Caco-2 (cell line): Measurements from ENCODE around the gene ELK4. TPM values are rescaled to one million over a fixed set of nuclear protein-coding genes. Genes with fewer than 3 reads are reported as not detected.

Source experiments
- BruUV-seq: library from RNA; stranded (reverse); fragments of 400-500 nt; replicated peaks from 2 replicates; lab custom pipeline; 2021; lab: Mats Ljungman, UMichigan
- CTCF ChIA-PET: fragments of 300-600 bp; sonication (Branson Sonifier 250); formaldehyde crosslinking; loops from one replicate; lab custom pipeline; 2022; ENCODE audit warnings: antibody characterized with exemption; lab: Charles Lee
- POLR2A ChIA-PET: fragments of 300-600 bp; sonication (Branson Sonifier 250); formaldehyde crosslinking; loops from one replicate; lab custom pipeline; 2022; ENCODE audit warnings: antibody characterized with exemption; lab: Charles Lee
- DNase-seq, 2 experiments: peaks; one replicate each; pipeline versions ENCODE4 v3.0.0 to v3.0.0-alpha.2; 2020 to 2022
- H3K27me3 ChIP-seq: replicated peaks from 2 replicates; pipeline ENCODE4 v1.6.0; 2011; ENCODE audit warnings: low read length; ENCODE audit not compliant: control insufficient read depth, insufficient read depth
- H3K36me3 ChIP-seq: 2 replicates; pipeline ENCODE4 v1.5.1; 2011; ENCODE audit warnings: low read length; ENCODE audit not compliant: control insufficient read depth, insufficient read depth
- H3K4me1 ChIP-seq: fragments of 250-450 bp; sonication (Bioruptor Pico); 2 replicates; pipeline ENCODE4 v1.5.1; 2020; ENCODE audit warnings: mild to moderate bottlenecking
- H3K4me3 ChIP-seq: 2 replicates; pipeline ENCODE4 v1.5.1; 2011; ENCODE audit warnings: low read depth, mild to moderate bottlenecking, control low read depth, low read length
- H3K9me3 ChIP-seq: fragments of 250-450 bp; sonication (Bioruptor Pico); 2 replicates; pipeline ENCODE4 v1.5.1; 2020; ENCODE audit warnings: mild to moderate bottlenecking, moderate library complexity
- H3K27ac Mint-ChIP-seq: one replicate; pipeline ENCODE4 v1.8.0; 2022; ENCODE audit warnings: mixed read lengths; ENCODE audit not compliant: unreplicated experiment
- H3K27me3 Mint-ChIP-seq: one replicate; pipeline ENCODE4 v1.8.0; 2022; ENCODE audit warnings: mixed read lengths; ENCODE audit not compliant: insufficient read depth, unreplicated experiment
- H3K36me3 Mint-ChIP-seq: one replicate; pipeline ENCODE4 v1.8.0; 2022; ENCODE audit warnings: mild to moderate bottlenecking, mixed read lengths; ENCODE audit not compliant: insufficient read depth, unreplicated experiment
- H3K4me1 Mint-ChIP-seq: one replicate; pipeline ENCODE4 v1.8.0; 2022; ENCODE audit warnings: low read depth, mixed read lengths; ENCODE audit not compliant: unreplicated experiment
- H3K4me3 Mint-ChIP-seq: one replicate; pipeline ENCODE4 v1.8.0; 2022; ENCODE audit warnings: mild to moderate bottlenecking, moderate library complexity, mixed read lengths; ENCODE audit not compliant: unreplicated experiment
- H3K9me3 Mint-ChIP-seq: one replicate; pipeline ENCODE4 v1.8.0; 2022; ENCODE audit warnings: mixed read lengths; ENCODE audit not compliant: unreplicated experiment
- intact Hi-C: fragments of 100-400 bp; cut with micrococcal nuclease; formaldehyde crosslinking; loops from one replicate; pipeline ENCODE4 v1.10.0; 2022; ENCODE audit not compliant: unreplicated experiment
- total RNA-seq: library from RNA; stranded (reverse); gene quantifications from 2 replicates; pipeline ENCODE4 v1.2.3, GENCODE V29; 2022
- TF ChIP-seq, protein P1 (sequence below), 2 experiments: fragments of 200-600 bp in 1 of 2; IDR thresholded peaks; 1 replicate in 1 of 2; 2 replicates in 1 of 2; pipeline versions ENCODE4 v1.5.1 to v1.8.0; 2011 to 2022; ENCODE audit warnings: antibody characterized with exemption in 1 of 2, control low read depth in 1 of 2, inconsistent platforms in 1 of 2, low read depth in 1 of 2, low read length in 1 of 2, mild to moderate bottlenecking in 1 of 2, moderate library complexity in 1 of 2; ENCODE audit not compliant: insufficient read depth in 1 of 2, severe bottlenecking in 1 of 2, unreplicated experiment in 1 of 2

ELK4 gene
- total RNA-seq, 1 experiment from 2014 or later, result 14.4 TPM

DNA sequence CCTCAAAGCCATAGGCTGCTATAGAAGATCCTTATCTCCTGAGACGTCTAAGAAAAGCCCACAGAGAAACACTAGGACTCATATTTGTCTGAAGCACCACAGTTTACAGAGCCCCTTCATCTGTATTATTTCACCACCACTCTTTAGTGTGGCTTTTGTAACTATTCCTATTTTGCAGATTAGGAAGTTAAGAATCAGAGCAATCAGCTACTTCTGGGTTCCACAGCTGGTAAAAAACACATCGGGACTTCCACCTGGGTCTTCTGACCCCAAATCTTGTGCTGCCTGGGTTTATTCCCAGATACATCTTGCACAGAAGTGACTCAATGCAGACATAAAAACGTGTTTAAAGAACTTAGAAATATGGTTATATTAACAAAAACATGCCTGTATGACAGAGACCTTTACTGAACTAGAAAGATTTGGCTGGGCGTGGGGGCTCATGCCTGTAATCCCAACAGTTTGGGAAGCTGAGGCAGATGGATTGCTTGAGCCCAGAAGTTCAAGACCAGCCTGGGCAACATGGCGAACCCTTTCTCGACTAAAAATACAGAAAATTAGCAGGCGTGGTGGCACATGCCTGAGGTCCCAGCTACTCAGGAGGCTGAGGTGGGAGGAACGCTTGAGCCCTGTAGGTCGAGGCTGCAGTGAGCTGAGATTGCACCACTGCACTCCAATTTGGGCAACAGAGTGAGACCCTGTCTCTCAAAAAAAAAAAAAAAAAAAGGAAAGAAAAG, 40.9 kb downstream of the ELK4 start:
- no peaks in the 10 kb centered on the region for H3K9me3 Mint-ChIP-seq
- H3K36me3 Mint-ChIP-seq, result no peaks in the 10 kb centered on the region
- ChIA-PET CTCF (interaction anchor here (0.6 to 3.0 kb wide), 18 partner anchors 10 to 437 kb away, joined by 3 to 95 read pairs (median 6); partner anchors contain the start of gene ELK4), POLR2A (interaction anchor here (0.6 to 1.3 kb wide), 2 partner anchors 41 to 105 kb away, joined by 11 to 12 read pairs; partner anchors contain the start of gene ELK4)
- no peaks in the 10 kb centered on the region for H3K9me3 ChIP-seq
- H3K36me3 ChIP-seq, result no peaks in the 10 kb centered on the region
- no TSS peak for BruUV-seq
- TF ChIP-seq, protein P1, sequence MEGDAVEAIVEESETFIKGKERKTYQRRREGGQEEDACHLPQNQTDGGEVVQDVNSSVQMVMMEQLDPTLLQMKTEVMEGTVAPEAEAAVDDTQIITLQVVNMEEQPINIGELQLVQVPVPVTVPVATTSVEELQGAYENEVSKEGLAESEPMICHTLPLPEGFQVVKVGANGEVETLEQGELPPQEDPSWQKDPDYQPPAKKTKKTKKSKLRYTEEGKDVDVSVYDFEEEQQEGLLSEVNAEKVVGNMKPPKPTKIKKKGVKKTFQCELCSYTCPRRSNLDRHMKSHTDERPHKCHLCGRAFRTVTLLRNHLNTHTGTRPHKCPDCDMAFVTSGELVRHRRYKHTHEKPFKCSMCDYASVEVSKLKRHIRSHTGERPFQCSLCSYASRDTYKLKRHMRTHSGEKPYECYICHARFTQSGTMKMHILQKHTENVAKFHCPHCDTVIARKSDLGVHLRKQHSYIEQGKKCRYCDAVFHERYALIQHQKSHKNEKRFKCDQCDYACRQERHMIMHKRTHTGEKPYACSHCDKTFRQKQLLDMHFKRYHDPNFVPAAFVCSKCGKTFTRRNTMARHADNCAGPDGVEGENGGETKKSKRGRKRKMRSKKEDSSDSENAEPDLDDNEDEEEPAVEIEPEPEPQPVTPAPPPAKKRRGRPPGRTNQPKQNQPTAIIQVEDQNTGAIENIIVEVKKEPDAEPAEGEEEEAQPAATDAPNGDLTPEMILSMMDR (IDR thresholded peaks at IDR 0.05; ENCODE audit: insufficient read depth in 1 of 2, low read depth in 1 of 2, low read length in 1 of 2, severe bottlenecking in 1 of 2, unreplicated experiment in 1 of 2), result no peak
- no peak overlapping the region for H3K4me3 ChIP-seq
- H3K27me3 ChIP-seq, result no peaks in the 10 kb centered on the region
- no peaks in the 10 kb centered on the region for H3K4me1 ChIP-seq
- no peaks in the 10 kb centered on the region for H3K4me1 Mint-ChIP-seq
- no peak overlapping the region for H3K27ac Mint-ChIP-seq
- H3K27me3 Mint-ChIP-seq, result no peaks in the 10 kb centered on the region
- no peak overlapping the region for H3K4me3 Mint-ChIP-seq
- intact Hi-C loops, result loop anchor here (1.0 kb wide), 1 partner anchor 41 kb away; the partner anchor contains the start of gene ELK4
- DNase-seq, result no peak

DNA sequence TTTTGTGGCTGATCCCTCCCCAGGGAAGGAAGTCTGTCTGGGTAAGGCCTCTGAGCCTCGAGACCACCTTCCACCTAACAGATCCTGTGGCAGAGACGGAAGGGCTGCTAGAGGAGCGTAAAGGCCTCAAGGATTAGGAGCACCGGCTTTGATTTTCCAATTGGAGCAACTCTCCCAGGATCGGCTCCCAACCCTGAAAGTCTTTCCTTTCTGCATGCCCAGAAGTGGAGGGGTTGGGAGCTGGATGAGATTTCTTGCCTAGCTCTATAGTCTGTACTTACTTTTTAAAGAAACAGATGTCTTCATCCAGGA, 41.4 kb downstream of the ELK4 start:
- H3K4me1 Mint-ChIP-seq, result no peaks in the 10 kb centered on the region

DNA sequence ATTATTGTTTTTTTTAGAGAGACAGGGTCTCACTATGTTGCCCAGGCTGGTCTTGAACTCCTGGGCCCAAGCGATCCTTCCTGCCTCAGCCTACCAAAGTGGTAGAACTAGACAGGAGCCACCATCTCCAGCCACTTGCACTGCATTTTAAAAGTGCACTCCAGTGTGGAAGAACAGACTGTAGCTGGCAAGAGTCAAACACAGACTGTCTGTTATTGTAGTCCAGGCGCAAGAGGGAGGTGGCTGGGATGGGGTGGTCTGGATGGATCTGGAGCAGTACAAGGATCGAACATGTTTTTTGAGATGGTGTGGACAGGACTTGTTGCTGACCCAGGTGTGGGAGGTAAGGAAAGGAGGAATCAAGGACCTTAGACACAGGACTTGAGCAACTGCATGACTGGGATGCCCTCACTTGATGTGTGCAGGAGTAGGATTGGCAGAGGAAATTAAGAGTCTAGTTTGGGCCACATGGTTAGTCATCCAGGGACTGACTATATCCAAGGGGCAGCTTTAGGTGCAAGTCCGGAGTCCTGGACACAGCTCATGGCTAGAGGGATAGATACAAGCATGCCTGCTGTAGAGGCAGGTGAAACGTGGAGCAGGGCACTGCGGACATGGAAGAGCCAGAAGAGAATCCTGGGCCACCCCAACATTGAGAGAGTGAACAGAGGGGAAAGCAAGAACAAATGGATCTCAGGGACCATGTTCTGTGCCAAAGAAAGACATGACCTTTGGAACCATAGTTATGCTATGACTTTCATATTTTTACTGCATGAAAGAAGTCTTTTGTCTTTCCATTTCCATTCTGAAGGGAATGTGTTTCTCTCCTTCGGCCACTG, 42.0 kb downstream of the ELK4 start:
- DNase-seq, result no peak
- no peaks in the 10 kb centered on the region for H3K4me1 Mint-ChIP-seq
- POLR2A ChIA-PET, result no interaction called here

More for the DNA sequence above, 41.4 kb downstream of the ELK4 start:
- Mint-ChIP-seq H3K4me3 (no peak overlapping the region), H3K36me3 (no peaks in the 10 kb centered on the region), H3K27ac (no peak overlapping the region), H3K9me3 (no peaks in the 10 kb centered on the region), H3K27me3 (no peaks in the 10 kb centered on the region)
- no peaks in the 10 kb centered on the region for H3K4me1 ChIP-seq
- ChIA-PET POLR2A (no interaction called here), CTCF (interaction anchor here (2.7 to 3.0 kb wide), 3 partner anchors 11 to 69 kb away, joined by 14 to 95 read pairs (median 44); partner anchors contain the start of gene ELK4)
- H3K27me3 ChIP-seq, result no peaks in the 10 kb centered on the region
- intact Hi-C loops, result no loop called here
- TF ChIP-seq, protein P1 (IDR thresholded peaks at IDR 0.05; ENCODE audit: insufficient read depth in 1 of 2, low read depth in 1 of 2, low read length in 1 of 2, severe bottlenecking in 1 of 2, unreplicated experiment in 1 of 2), result no peak
- H3K4me3 ChIP-seq, result no peak overlapping the region
- no TSS peak for BruUV-seq
- no peaks in the 10 kb centered on the region for H3K9me3 ChIP-seq
- H3K36me3 ChIP-seq, result no peaks in the 10 kb centered on the region
- DNase-seq, result no peak

More for the DNA sequence above, 42.0 kb downstream of the ELK4 start:
- Histone ChIP-seq H3K27me3 (no peaks in the 10 kb centered on the region), H3K9me3 (no peaks in the 10 kb centered on the region), H3K4me1 (no peaks in the 10 kb centered on the region), H3K36me3 (no peaks in the 10 kb centered on the region), H3K4me3 (no peak overlapping the region)
- Mint-ChIP-seq H3K27ac (no peak overlapping the region), H3K9me3 (no peaks in the 10 kb centered on the region), H3K36me3 (no peaks in the 10 kb centered on the region), H3K27me3 (no peaks in the 10 kb centered on the region), H3K4me3 (no peak overlapping the region)
- TF ChIP-seq, protein P1 (IDR thresholded peaks at IDR 0.05; ENCODE audit: insufficient read depth in 1 of 2, low read depth in 1 of 2, low read length in 1 of 2, severe bottlenecking in 1 of 2, unreplicated experiment in 1 of 2), result no peak
- no TSS peak for BruUV-seq
- CTCF ChIA-PET, result interaction anchor here (2.7 to 3.0 kb wide), 3 partner anchors 11 to 69 kb away, joined by 14 to 95 read pairs (median 44); partner anchors contain the start of gene ELK4
- intact Hi-C loops, result no loop called here
